ENCODE data around the gene ZNF500.

DNA sequence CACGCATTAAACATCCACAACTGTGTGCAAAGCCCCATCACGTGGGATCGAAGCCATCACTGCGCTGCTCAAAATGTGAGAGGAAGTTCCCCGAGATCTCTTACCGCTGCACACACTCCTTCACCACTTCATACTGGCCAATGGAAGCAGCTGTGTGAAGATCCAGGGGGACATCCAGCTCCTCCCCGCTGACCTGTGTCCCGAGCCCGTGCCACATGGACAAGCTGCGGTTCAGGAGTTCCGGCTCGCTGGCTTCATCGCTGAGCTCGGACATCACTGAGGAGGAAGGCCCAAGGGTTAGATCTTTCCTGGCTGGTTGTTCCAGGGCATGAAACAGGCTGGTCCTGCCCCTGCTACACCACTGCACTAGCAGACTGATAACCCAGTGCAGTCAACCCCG is 37.1 kb downstream of the ZNF500 start:
- TF ChIP-seq POLR2A (IDR thresholded peaks at IDR 0.05; ENCODE audit: low read length) (no peak), MAX (IDR thresholded peaks at IDR 0.05) (no peak), CEBPB (IDR thresholded peaks at IDR 0.05) (no peak), MAFK (IDR thresholded peaks at IDR 0.05; ENCODE audit: partially characterized antibody) (no peak), RAD21 (conservative IDR thresholded peaks at IDR 0.05 in 1 of 2, IDR thresholded peaks at IDR 0.05 in 1 of 2) (no peak), PHF8 (IDR thresholded peaks at IDR 0.05; ENCODE audit: borderline replicate concordance, low read depth) (no peak), SREBF2 (IDR thresholded peaks at IDR 0.05) (no peak)
- TF ChIP-seq, protein P1, sequence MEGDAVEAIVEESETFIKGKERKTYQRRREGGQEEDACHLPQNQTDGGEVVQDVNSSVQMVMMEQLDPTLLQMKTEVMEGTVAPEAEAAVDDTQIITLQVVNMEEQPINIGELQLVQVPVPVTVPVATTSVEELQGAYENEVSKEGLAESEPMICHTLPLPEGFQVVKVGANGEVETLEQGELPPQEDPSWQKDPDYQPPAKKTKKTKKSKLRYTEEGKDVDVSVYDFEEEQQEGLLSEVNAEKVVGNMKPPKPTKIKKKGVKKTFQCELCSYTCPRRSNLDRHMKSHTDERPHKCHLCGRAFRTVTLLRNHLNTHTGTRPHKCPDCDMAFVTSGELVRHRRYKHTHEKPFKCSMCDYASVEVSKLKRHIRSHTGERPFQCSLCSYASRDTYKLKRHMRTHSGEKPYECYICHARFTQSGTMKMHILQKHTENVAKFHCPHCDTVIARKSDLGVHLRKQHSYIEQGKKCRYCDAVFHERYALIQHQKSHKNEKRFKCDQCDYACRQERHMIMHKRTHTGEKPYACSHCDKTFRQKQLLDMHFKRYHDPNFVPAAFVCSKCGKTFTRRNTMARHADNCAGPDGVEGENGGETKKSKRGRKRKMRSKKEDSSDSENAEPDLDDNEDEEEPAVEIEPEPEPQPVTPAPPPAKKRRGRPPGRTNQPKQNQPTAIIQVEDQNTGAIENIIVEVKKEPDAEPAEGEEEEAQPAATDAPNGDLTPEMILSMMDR (IDR thresholded peaks at IDR 0.05) = no peak

All from A549 (cell line).